Esophagus muscularis mucosa (tissue), 4 donors: ENCODE measurements around the gene POLRMT. TPM values are rescaled to one million over a fixed set of nuclear protein-coding genes. Genes with fewer than 3 reads are reported as not detected.

Source experiments
- DNase-seq: peaks from one replicate; pipeline ENCODE4 v3.0.0-alpha.2; 2017; ENCODE audit errors: extremely low spot score
- H3K27ac ChIP-seq, 4 donors: fragments of 200-600 bp; sonication (generic); replicated peaks in 1 of 4; 1 replicate in 3 of 4; 2 replicates in 1 of 4; pipeline ENCODE4 v1.5.1; 2016 to 2019; ENCODE audit warnings: mild to moderate bottlenecking in 1 of 4
- H3K27me3 ChIP-seq, 4 donors: fragments of 200-600 bp; sonication (generic); one replicate each; pipeline versions ENCODE4 v1.5.1 to v1.6.0; 2016 to 2019
- H3K36me3 ChIP-seq, 4 donors: fragments of 200-600 bp; sonication (generic); one replicate each; pipeline ENCODE4 v1.5.1; 2016 to 2019
- H3K4me1 ChIP-seq, 4 donors: fragments of 200-600 bp; sonication (generic); one replicate each; pipeline ENCODE4 v1.5.1; 2016 to 2019
- H3K4me3 ChIP-seq, 4 donors: fragments of 200-600 bp; sonication (generic); 1 replicate in 2 of 4; 2 replicates in 2 of 4; pipeline ENCODE4 v1.5.1; 2016 to 2019; ENCODE audit warnings: mild to moderate bottlenecking in 4 of 4, moderate library complexity in 1 of 4
- H3K9me3 ChIP-seq, 4 donors: fragments of 200-600 bp; sonication (generic); 1 replicate in 3 of 4; 2 replicates in 1 of 4; pipeline ENCODE4 v1.5.1; 2016 to 2019
- EP300 ChIP-seq: sonication (generic); formaldehyde crosslinking; IDR thresholded peaks from one replicate; pipeline ENCODE4 v1.6.1; 2017; ENCODE audit warnings: antibody characterized with exemption
- POLR2A ChIP-seq: fragments of 450-650 bp; IDR thresholded peaks from one replicate; pipeline ENCODE4 v1.6.1; 2017; ENCODE audit warnings: antibody characterized with exemption, moderate library complexity, mild to moderate bottlenecking, low read depth
- POLR2AphosphoS5 ChIP-seq, 2 donors: sonication (generic); formaldehyde crosslinking; IDR thresholded peaks; one replicate each; pipeline ENCODE4 v1.6.1; 2017; ENCODE audit warnings: antibody characterized with exemption in 2 of 2
- WGBS: methylation state at CpG from one replicate; pipeline ENCODE4 v1.1.5; 2018; 5-methylcytosine and 5-hydroxymethylcytosine counted together
- intact Hi-C: fragments of 100-400 bp; cut with DNase I; formaldehyde crosslinking; loops from one replicate; pipeline ENCODE4 v1.15.1; 2023
- total RNA-seq, 4 donors: library from RNA; depleted of rRNA; stranded (reverse); fragments of >200 nt; gene quantifications; one replicate each; pipeline versions ENCODE4 v1.1.0 to v1.2.1, GENCODE V29; 2016
- TF ChIP-seq, protein P1 (sequence below), 3 experiments: fragments of 200-600 bp in 2 of 3; fragments of 450-650 bp in 1 of 3; sonication (generic) in 2 of 3; IDR thresholded peaks; one replicate each; pipeline ENCODE4 v1.5.1; 2017 to 2019; ENCODE audit warnings: antibody characterized with exemption in 3 of 3, mild to moderate bottlenecking in 2 of 3, moderate library complexity in 1 of 3

The POLRMT gene
- total RNA-seq, 4 donors from 2014 or later: 20.8 to 40.7 (median 30.4) TPM

- Histone ChIP-seq H3K27me3 (peaks cover 0 to 12% (median 0%) of the 10 kb centered on the region in 4 donors), H3K36me3 (peaks cover 34 to 62% (median 56%) of the 10 kb centered on the region in 4 donors), H3K4me3 (no peak overlapping the region), H3K27ac (no peak overlapping the region), H3K9me3 (no peaks in the 10 kb centered on the region), H3K4me1 (peaks cover 25 to 41% (median 38%) of the 10 kb centered on the region in 4 donors)
- 67% methylated on average over 2 of the region's 11 CpGs for WGBS
- TF ChIP-seq, protein P1, sequence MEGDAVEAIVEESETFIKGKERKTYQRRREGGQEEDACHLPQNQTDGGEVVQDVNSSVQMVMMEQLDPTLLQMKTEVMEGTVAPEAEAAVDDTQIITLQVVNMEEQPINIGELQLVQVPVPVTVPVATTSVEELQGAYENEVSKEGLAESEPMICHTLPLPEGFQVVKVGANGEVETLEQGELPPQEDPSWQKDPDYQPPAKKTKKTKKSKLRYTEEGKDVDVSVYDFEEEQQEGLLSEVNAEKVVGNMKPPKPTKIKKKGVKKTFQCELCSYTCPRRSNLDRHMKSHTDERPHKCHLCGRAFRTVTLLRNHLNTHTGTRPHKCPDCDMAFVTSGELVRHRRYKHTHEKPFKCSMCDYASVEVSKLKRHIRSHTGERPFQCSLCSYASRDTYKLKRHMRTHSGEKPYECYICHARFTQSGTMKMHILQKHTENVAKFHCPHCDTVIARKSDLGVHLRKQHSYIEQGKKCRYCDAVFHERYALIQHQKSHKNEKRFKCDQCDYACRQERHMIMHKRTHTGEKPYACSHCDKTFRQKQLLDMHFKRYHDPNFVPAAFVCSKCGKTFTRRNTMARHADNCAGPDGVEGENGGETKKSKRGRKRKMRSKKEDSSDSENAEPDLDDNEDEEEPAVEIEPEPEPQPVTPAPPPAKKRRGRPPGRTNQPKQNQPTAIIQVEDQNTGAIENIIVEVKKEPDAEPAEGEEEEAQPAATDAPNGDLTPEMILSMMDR (IDR thresholded peaks at IDR 0.05): no peak
- TF ChIP-seq POLR2AphosphoS5 (IDR thresholded peaks at IDR 0.05): no peak
- DNase-seq: no peak
- intact Hi-C loops: loop anchor here (5.0 kb wide), 1 partner anchor 53 kb away; the partner anchor contains the start of gene POLRMT
Measured at GRCh38 chr19:579842-580155, 53.5 kb downstream of the POLRMT start.

- peaks cover 30 to 43% (median 42%) of the 10 kb centered on the region in 4 donors for H3K4me1 ChIP-seq
- TF ChIP-seq, protein P1 (IDR thresholded peaks at IDR 0.05): no peak
- TF ChIP-seq POLR2AphosphoS5 (IDR thresholded peaks at IDR 0.05) (no peak), EP300 (no peak), POLR2A (no peak)
- peaks cover 34 to 62% (median 56%) of the 10 kb centered on the region in 4 donors for H3K36me3 ChIP-seq
- DNase-seq: no peak
- no peaks in the 10 kb centered on the region for H3K9me3 ChIP-seq
- WGBS: 92% methylated on average over 15 of the region's 46 CpGs
- no peak overlapping the region for H3K27ac ChIP-seq
- intact Hi-C loops: loop anchor here (5.0 kb wide), 1 partner anchor 53 kb away; the partner anchor contains the start of gene POLRMT
- H3K27me3 ChIP-seq: peaks cover 0 to 7% (median 0%) of the 10 kb centered on the region in 4 donors
- H3K4me3 ChIP-seq: no peak overlapping the region
Measured at GRCh38 chr19:579111-579841, 54.1 kb downstream of the POLRMT start.

DNA sequence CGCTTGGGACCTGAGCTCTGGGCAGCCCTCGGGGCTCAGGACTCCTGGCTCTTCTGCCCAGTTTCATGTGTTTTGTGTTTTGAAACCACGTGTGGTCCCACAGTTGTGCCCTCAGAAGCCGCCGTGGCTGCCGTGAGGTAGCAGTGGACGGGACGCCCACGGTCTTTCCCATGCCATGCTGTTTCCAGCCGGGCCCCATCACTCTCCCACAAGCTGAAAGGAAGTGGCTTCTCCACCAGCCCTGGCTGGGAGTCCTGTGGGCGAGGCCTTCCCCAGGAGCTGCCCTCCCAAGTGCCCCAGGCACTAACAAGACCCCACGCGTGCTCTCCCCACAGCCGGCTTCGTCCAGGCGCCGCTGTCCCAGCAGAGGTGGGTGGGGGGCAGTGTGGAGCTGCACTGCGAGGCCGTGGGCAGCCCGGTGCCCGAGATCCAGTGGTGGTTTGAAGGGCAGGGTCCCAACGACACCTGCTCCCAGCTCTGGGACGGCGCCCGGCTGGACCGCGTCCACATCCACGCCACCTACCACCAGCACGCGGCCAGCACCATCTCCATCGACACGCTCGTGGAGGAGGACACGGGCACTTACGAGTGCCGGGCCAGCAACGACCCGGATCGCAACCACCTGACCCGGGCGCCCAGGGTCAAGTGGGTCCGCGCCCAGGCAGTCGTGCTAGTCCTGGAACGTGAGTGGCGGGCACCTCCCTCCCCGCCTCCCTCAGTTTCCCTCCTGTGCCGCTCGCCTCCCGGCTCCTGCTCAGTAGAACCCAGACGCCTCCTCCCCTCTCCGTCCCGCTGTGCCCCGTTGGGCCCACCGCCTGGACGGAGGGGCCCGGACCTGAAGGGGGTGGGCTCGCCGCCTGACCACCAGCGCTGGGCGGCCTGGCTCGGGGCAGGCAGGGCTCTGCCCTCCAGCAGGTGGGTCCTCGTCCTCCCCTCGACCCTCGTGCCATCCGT is 55.6 kb downstream of the POLRMT start:
- no peak for TF ChIP-seq EP300
- TF ChIP-seq POLR2A: no peak
- TF ChIP-seq, protein P1 (IDR thresholded peaks at IDR 0.05): no peak
- TF ChIP-seq POLR2AphosphoS5 (IDR thresholded peaks at IDR 0.05): no peak
- peaks cover 27 to 52% (median 46%) of the 10 kb centered on the region in 4 donors for H3K36me3 ChIP-seq
- H3K27me3 ChIP-seq: no peaks in the 10 kb centered on the region
- H3K27ac ChIP-seq: no peak overlapping the region
- intact Hi-C loops: loop anchor here (5.0 kb wide), 1 partner anchor 55 kb away; the partner anchor contains the start of gene POLRMT
- DNase-seq: no peak
- peaks cover 43 to 53% (median 51%) of the 10 kb centered on the region in 4 donors for H3K4me1 ChIP-seq
- WGBS: 91% methylated on average over 27 of the region's 66 CpGs
- no peak overlapping the region for H3K4me3 ChIP-seq
- H3K9me3 ChIP-seq: no peaks in the 10 kb centered on the region

- peaks cover 19 to 43% (median 38%) of the 10 kb centered on the region in 4 donors for H3K36me3 ChIP-seq
- no peak overlapping the region for H3K4me3 ChIP-seq
- H3K9me3 ChIP-seq: no peaks in the 10 kb centered on the region
- TF ChIP-seq EP300: no peak
- H3K27me3 ChIP-seq: no peaks in the 10 kb centered on the region
- no peak overlapping the region for H3K27ac ChIP-seq
- WGBS: 86% methylated on average over 21 of the region's 28 CpGs
- intact Hi-C loops: loop anchor here (5.0 kb wide), 1 partner anchor 55 kb away; the partner anchor contains the start of gene POLRMT
- no peak for DNase-seq
- peaks cover 43 to 55% (median 52%) of the 10 kb centered on the region in 4 donors for H3K4me1 ChIP-seq
Measured at GRCh38 chr19:576768-577438, 56.4 kb downstream of the POLRMT start.
